Activated CD4-positive, alpha-beta T cell treated with anti-CD3 and anti-CD28 coated beads, Interleukin-2, amount 10 ng/mL, durations not matched to agents 7 days and 5 days (primary cell): Measurements from ENCODE around the gene C20orf204. TPM values are rescaled to one million over a fixed set of nuclear protein-coding genes. Genes with fewer than 3 reads are reported as not detected.

Experiments
- CTCF ChIA-PET: fragments of 350-600 bp; sonication (Branson Sonifier 250); formaldehyde crosslinking; loops from one replicate; lab custom pipeline; 2021; ENCODE audit warnings: antibody characterized with exemption; lab: Charles Lee
- POLR2A ChIA-PET: fragments of 350-600 bp; sonication (Branson Sonifier 250); formaldehyde crosslinking; loops from one replicate; lab custom pipeline; 2021; ENCODE audit warnings: antibody characterized with exemption; lab: Charles Lee
- DNase-seq: peaks from one replicate; pipeline ENCODE4 v3.0.0-alpha.2; 2020
- H3K27ac Mint-ChIP-seq: one replicate; pipeline ENCODE4 v1.8.0; 2021; ENCODE audit warnings: mild to moderate bottlenecking, moderate library complexity, mixed read lengths
- H3K27me3 Mint-ChIP-seq: one replicate; pipeline ENCODE4 v1.8.0; 2021; ENCODE audit warnings: mixed read lengths
- H3K36me3 Mint-ChIP-seq: one replicate; pipeline ENCODE4 v1.8.0; 2021; ENCODE audit warnings: low read depth, mixed read lengths
- H3K4me1 Mint-ChIP-seq: one replicate; pipeline ENCODE4 v1.8.0; 2021; ENCODE audit warnings: mixed read lengths
- H3K4me3 Mint-ChIP-seq: one replicate; pipeline ENCODE4 v1.8.0; 2021; ENCODE audit warnings: mild to moderate bottlenecking, moderate library complexity, mixed read lengths
- H3K9me3 Mint-ChIP-seq: one replicate; pipeline ENCODE4 v1.8.0; 2021; ENCODE audit warnings: mixed read lengths
- total RNA-seq, 2 experiments: library from RNA; stranded (reverse); gene quantifications; one replicate each; pipeline ENCODE4 v1.2.3, GENCODE V29; 2021

C20orf204 gene
- total RNA-seq, 2 experiments from 2014 or later: 3.5 to 4.8 TPM

- peak; percentile 79 for DNase-seq
- ChIA-PET POLR2A (interaction anchor here (0.6 to 2.9 kb wide), 5 partner anchors 19 to 300 kb away, joined by 3 to 17 read pairs (median 3); partner anchors contain the start of genes OPRL1, PRPF6 and SAMD10), CTCF (interaction anchor here (0.6 to 4.7 kb wide), 51 partner anchors 8 to 501 kb away, joined by 3 to 79 read pairs (median 6); partner anchors contain the start of genes ARFRP1, LKAAEAR1, OPRL1 and PRPF6)
- Mint-ChIP-seq H3K27me3 (no peaks in the 10 kb centered on the region), H3K36me3 (peaks cover 11% of the 10 kb centered on the region), H3K27ac (peak overlapping the region; percentile 80), H3K4me1 (peaks cover 72% of the 10 kb centered on the region), H3K9me3 (no peaks in the 10 kb centered on the region), H3K4me3 (peak overlapping the region; percentile 63)
Observed at GRCh38 chr20:64038565-64039292, 2.7 kb downstream of the C20orf204 start.

DNA sequence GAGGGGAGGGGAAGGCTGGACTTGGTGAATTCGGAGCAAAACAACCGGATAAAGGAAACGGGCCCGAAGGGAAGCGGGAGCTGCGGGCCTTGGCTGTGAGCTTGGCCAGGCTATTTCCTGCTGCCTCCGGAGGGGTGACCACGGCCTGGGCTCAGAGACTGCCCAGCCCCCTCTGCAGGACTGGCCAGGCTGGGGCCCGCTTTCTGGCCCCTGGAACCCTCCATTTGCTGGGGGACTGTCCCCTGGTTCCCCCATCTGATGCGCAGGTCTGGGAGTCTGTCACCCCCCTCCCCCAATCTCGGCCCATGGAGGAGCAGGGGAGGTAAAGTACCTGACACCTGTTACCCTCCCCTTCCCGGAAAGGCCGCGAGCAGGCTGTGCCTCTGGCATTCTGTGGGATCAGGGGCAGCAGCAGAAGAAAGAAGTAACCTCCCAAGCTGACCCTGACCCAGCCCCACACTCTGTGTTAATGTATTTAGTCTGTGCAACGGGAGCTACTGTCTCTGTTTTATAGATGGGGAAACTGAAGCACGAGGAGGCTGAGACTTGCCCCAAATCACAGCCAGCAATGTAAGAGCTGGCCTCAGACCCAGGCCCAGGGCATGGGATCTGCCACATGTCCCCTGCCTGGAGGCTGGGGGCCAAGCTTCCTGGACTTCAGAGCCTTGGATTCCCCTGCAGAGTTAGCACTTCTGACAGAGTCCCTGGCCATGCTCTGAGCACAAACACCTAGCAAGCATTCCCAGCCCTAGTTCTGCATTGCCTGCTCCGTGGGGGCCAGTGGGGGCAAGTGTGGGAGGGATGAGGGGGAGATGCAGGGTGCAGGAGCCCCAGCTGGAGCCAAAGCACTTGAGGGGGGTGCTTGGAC, 3.5 kb downstream of the C20orf204 start:
- H3K4me3 Mint-ChIP-seq: peak overlapping the region; percentile 63
- H3K27me3 Mint-ChIP-seq: no peaks in the 10 kb centered on the region
- H3K4me1 Mint-ChIP-seq: peaks cover 69% of the 10 kb centered on the region
- ChIA-PET CTCF (interaction anchor here (0.8 to 4.7 kb wide), 36 partner anchors 7 to 502 kb away, joined by 3 to 79 read pairs (median 6); partner anchors contain the start of genes ARFRP1, LKAAEAR1, OPRL1 and PRPF6), POLR2A (interaction anchor here (0.6 to 2.9 kb wide), 2 partner anchors 40 to 60 kb away, joined by 3 to 17 read pairs; partner anchors contain the start of genes OPRL1, PRPF6 and SAMD10)
- H3K27ac Mint-ChIP-seq: peak overlapping the region; percentile 80
- no peaks in the 10 kb centered on the region for H3K9me3 Mint-ChIP-seq
- DNase-seq: no peak
- H3K36me3 Mint-ChIP-seq: peaks cover 3% of the 10 kb centered on the region

GRCh38 chr20:64040231-64041039, 4.5 kb downstream of the C20orf204 start:
- H3K4me3 Mint-ChIP-seq: peak overlapping the region; percentile 63
- H3K9me3 Mint-ChIP-seq: no peaks in the 10 kb centered on the region
- H3K4me1 Mint-ChIP-seq: peaks cover 69% of the 10 kb centered on the region
- peak overlapping the region; percentile 69 for H3K27ac Mint-ChIP-seq
- POLR2A ChIA-PET: no interaction called here
- CTCF ChIA-PET: interaction anchor here (0.6 to 4.7 kb wide), 13 partner anchors 13 to 503 kb away, joined by 3 to 79 read pairs (median 6); partner anchors contain the start of genes LKAAEAR1, OPRL1, PRPF6 and RGS19
- no peaks in the 10 kb centered on the region for H3K27me3 Mint-ChIP-seq
- no peaks in the 10 kb centered on the region for H3K36me3 Mint-ChIP-seq
- DNase-seq: no peak

DNA sequence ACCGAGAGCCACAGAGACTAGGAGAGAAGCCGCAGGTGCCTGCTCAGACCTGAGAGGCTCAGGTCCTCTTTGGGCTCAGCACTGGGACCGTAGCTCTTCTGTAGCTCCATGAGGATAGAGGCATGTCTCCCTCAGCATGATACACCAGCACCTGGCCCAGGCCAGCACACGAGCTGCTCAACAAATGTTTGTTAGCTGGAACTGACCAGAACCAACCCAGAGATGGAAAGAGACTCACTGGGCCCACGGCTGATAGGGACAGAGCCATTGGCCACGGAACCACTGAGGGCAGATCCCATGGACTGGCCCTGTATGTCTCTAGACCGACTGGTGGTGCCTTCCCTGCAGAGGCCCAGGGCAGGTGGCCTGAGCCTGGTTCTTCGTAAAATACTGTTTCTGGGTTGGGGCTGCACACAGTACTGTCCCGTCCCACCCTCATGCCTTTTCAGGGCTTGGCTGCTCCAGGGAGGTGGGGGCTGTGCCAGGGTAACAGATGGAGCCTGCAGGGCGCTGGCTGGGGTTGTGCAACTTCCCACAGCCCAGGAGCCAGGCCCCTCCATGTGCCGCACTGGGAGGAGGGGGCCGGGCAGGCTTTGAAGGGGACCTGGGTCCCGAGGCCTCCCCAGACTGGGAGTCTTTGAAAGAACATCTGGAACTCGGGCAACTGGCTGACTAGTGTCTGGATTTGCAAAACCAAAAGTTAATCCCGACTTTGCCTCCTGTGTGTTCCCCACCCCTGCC, 5.2 kb downstream of the C20orf204 start:
- H3K27me3 Mint-ChIP-seq: peaks cover 4% of the 10 kb centered on the region
- peaks cover 68% of the 10 kb centered on the region for H3K4me1 Mint-ChIP-seq
- peak overlapping the region; percentile 73 for H3K4me3 Mint-ChIP-seq
- no peak for DNase-seq
- ChIA-PET POLR2A (no interaction called here), CTCF (interaction anchor here (1.1 to 4.7 kb wide), 7 partner anchors 12 to 503 kb away, joined by 3 to 79 read pairs (median 29); partner anchors contain the start of genes OPRL1, PRPF6, RGS19 and SAMD10)
- no peaks in the 10 kb centered on the region for H3K36me3 Mint-ChIP-seq
- no peaks in the 10 kb centered on the region for H3K9me3 Mint-ChIP-seq
- H3K27ac Mint-ChIP-seq: peak overlapping the region; percentile 91

DNA sequence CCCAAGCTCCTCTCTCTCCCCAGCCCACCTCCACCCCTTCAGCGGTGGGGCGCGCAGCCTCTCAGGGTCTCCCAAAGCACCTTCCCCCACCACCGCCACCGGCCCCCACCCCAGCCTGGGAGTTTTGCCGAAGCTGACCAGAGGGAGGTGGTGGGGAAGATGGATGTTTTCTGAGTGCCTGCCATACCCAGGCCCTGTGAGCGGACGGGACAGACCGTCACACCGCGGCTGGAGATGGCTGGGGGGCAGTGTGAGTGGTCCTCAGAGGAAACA, 5.7 kb downstream of the C20orf204 start:
- CTCF ChIA-PET: interaction anchor here (4.7 kb wide), 2 partner anchors 12 to 62 kb away, joined by 64 to 79 read pairs; partner anchors contain the start of genes PRPF6, SAMD10 and SOX18
- Mint-ChIP-seq H3K9me3 (no peaks in the 10 kb centered on the region), H3K27me3 (peaks cover 7% of the 10 kb centered on the region), H3K27ac (peak overlapping the region; percentile 91), H3K4me3 (peak overlapping the region; percentile 73), H3K4me1 (peaks cover 66% of the 10 kb centered on the region), H3K36me3 (no peaks in the 10 kb centered on the region)
- POLR2A ChIA-PET: no interaction called here
- DNase-seq: no peak

DNA sequence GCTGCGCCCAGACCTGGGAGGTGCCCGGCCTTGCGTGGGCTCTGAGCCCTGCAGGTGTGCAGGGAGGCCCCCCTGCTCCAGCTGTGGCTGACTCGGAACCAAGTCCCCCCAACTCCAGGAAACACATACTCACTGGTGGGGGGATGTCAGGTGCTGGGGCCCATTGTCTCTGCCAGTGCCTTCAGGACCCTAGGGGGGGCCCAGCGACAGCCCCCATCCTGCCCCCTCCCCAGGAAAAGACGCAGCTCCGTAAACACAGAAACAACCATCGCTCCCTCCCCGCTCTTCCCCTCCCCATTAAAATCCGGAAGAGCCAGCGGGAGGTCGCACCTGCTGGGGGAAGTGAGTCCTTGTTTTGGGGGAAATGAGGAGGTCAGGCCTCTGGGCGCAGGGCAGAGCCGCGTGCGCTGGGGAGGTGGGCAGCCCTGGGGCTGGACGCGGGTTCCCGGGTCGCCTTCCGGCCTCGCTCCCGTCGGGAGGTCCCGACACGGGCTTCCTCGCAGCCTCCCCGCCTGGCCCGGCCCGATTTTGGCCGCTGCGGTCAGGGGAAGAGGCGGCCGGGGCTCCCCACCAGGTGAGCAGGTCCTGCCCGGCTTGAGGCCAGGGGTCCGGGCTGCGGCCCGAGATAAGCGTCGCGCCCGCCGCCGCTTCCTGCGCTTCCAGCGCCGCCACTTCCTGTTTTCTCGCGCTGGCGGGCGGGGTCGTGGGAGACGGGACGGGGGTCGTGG, 6.2 kb downstream of the C20orf204 start:
- ChIA-PET POLR2A (no interaction called here), CTCF (interaction anchor here (4.7 kb wide), 2 partner anchors 11 to 62 kb away, joined by 64 to 79 read pairs; partner anchors contain the start of genes PRPF6, SAMD10 and SOX18)
- Mint-ChIP-seq H3K4me3 (peak overlapping the region; percentile 73), H3K27me3 (peaks cover 12% of the 10 kb centered on the region), H3K4me1 (peaks cover 62% of the 10 kb centered on the region), H3K9me3 (no peaks in the 10 kb centered on the region), H3K27ac (peak overlapping the region; percentile 91), H3K36me3 (no peaks in the 10 kb centered on the region)
- no peak for DNase-seq

DNA sequence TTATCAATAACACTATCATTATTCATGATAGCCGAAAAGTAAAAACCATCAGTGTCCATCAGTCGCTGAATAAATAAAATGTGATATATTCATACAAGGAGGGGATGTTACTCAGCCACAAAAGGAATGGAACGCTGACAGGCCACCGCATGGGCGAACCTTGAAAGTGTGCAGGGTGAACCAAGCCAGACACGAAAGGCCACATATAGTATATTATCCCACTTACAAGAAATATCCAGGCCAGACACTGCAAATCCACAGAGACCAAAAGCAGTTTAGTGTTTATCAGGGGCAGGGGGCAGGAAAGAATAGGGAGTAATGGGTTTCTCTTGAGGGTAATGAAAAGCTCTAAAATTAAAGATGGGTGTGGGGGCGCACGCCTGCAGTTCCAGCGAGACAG, 7.8 kb downstream of the C20orf204 start:
- Mint-ChIP-seq H3K27ac (no peak overlapping the region), H3K4me1 (peaks cover 56% of the 10 kb centered on the region), H3K4me3 (no peak overlapping the region), H3K27me3 (peaks cover 18% of the 10 kb centered on the region), H3K9me3 (no peaks in the 10 kb centered on the region), H3K36me3 (no peaks in the 10 kb centered on the region)
- CTCF ChIA-PET: interaction anchor here (1.2 to 1.3 kb wide), 2 partner anchors 10 to 13 kb away, joined by 4 read pairs; no protein-coding TSS in a partner anchor
- DNase-seq: no peak
- POLR2A ChIA-PET: no interaction called here

DNA sequence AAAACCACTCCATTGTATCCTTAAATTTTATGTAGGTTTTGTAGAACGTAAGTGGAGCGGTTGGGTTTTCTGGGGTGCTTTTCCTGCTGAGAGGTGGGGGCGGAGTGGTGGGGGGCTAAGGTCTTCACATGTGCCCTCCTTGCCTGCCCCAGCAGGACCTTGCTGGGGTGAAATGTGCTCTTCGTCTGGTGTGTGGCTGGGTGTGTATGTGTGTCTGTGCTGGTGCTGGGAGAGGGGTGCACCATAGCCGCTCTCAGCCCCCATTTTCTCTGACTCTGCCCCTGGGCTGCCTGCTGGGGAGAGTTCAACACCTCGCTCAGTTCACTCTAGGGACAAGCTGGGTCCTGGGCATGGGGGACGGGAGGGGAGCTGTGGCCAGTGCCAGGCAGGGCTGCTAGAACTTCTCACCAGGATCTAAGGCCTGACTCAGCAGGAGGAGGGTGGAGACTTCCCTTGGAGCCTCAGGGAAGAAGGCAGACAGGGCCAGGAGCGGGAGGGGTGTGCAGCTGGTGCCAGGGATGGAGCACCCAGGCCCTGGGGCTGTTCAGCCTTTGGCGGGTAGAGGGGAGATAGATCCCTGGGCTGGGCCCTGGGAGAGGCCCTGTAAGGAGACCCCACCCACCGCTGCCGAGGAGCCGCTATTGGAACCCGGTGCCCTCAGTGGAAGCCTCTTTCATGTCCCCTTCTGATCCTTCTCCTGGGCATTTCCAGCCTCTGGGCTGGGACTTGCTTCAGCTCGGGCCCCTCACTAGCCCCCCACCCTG, 8.7 kb downstream of the C20orf204 start:
- POLR2A ChIA-PET: no interaction called here
- Mint-ChIP-seq H3K4me1 (peaks cover 49% of the 10 kb centered on the region), H3K27me3 (peaks cover 20% of the 10 kb centered on the region), H3K27ac (peak overlapping the region; percentile 26), H3K4me3 (no peak overlapping the region), H3K36me3 (no peaks in the 10 kb centered on the region), H3K9me3 (no peaks in the 10 kb centered on the region)
- no peak for DNase-seq
- CTCF ChIA-PET: interaction anchor here (0.6 to 1.3 kb wide), 3 partner anchors 9 to 63 kb away, joined by 3 to 4 read pairs (median 4); no protein-coding TSS in a partner anchor

GRCh38 chr20:64045346-64046011, 9.5 kb downstream of the C20orf204 start:
- DNase-seq: no peak
- CTCF ChIA-PET: interaction anchor here (0.6 to 1.2 kb wide), 2 partner anchors 12 to 63 kb away, joined by 3 read pairs; no protein-coding TSS in a partner anchor
- POLR2A ChIA-PET: no interaction called here
- H3K36me3 Mint-ChIP-seq: no peaks in the 10 kb centered on the region
- H3K4me1 Mint-ChIP-seq: peaks cover 45% of the 10 kb centered on the region
- H3K27ac Mint-ChIP-seq: peak overlapping the region; percentile 22
- H3K9me3 Mint-ChIP-seq: no peaks in the 10 kb centered on the region
- no peak overlapping the region for H3K4me3 Mint-ChIP-seq
- peaks cover 23% of the 10 kb centered on the region for H3K27me3 Mint-ChIP-seq

GRCh38 chr20:64047046-64047389, 11.0 kb downstream of the C20orf204 start:
- CTCF ChIA-PET: interaction anchor here (1.0 to 1.2 kb wide), 2 partner anchors 8 to 10 kb away, joined by 3 to 5 read pairs; no protein-coding TSS in a partner anchor
- H3K27ac Mint-ChIP-seq: no peak overlapping the region
- no peak overlapping the region for H3K4me3 Mint-ChIP-seq
- no peak for DNase-seq
- POLR2A ChIA-PET: no interaction called here
- H3K27me3 Mint-ChIP-seq: peaks cover 36% of the 10 kb centered on the region
- H3K9me3 Mint-ChIP-seq: no peaks in the 10 kb centered on the region
- H3K4me1 Mint-ChIP-seq: peaks cover 33% of the 10 kb centered on the region
- H3K36me3 Mint-ChIP-seq: no peaks in the 10 kb centered on the region
